ENCODE results near the gene ACAN. TPM values are rescaled to one million over a fixed set of nuclear protein-coding genes. Genes with fewer than 3 reads are reported as not detected.

ACAN gene
- total RNA-seq, 1 donor from 2014 or later = 0.13 TPM

GRCh38 chr15:88890495-88890894, 87.3 kb downstream of the ACAN start:
- DNase-seq (ENCODE audit: low spot score in 2 of 2, unreplicated experiment in 2 of 2) = no peak
- TF ChIP-seq, protein P1, sequence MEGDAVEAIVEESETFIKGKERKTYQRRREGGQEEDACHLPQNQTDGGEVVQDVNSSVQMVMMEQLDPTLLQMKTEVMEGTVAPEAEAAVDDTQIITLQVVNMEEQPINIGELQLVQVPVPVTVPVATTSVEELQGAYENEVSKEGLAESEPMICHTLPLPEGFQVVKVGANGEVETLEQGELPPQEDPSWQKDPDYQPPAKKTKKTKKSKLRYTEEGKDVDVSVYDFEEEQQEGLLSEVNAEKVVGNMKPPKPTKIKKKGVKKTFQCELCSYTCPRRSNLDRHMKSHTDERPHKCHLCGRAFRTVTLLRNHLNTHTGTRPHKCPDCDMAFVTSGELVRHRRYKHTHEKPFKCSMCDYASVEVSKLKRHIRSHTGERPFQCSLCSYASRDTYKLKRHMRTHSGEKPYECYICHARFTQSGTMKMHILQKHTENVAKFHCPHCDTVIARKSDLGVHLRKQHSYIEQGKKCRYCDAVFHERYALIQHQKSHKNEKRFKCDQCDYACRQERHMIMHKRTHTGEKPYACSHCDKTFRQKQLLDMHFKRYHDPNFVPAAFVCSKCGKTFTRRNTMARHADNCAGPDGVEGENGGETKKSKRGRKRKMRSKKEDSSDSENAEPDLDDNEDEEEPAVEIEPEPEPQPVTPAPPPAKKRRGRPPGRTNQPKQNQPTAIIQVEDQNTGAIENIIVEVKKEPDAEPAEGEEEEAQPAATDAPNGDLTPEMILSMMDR (IDR thresholded peaks at IDR 0.05; ENCODE audit: unreplicated experiment) = no peak
- H3K9me3 Mint-ChIP-seq = no peaks in the 10 kb centered on the region
- H3K4me1 Mint-ChIP-seq = peaks cover 6% of the 10 kb centered on the region
- no peak overlapping the region for H3K27ac Mint-ChIP-seq
- peaks cover 21% of the 10 kb centered on the region for H3K27me3 Mint-ChIP-seq (ENCODE audit: low read depth)
- H3K4me3 Mint-ChIP-seq = no peak overlapping the region
- no peaks in the 10 kb centered on the region for H3K36me3 Mint-ChIP-seq

DNA sequence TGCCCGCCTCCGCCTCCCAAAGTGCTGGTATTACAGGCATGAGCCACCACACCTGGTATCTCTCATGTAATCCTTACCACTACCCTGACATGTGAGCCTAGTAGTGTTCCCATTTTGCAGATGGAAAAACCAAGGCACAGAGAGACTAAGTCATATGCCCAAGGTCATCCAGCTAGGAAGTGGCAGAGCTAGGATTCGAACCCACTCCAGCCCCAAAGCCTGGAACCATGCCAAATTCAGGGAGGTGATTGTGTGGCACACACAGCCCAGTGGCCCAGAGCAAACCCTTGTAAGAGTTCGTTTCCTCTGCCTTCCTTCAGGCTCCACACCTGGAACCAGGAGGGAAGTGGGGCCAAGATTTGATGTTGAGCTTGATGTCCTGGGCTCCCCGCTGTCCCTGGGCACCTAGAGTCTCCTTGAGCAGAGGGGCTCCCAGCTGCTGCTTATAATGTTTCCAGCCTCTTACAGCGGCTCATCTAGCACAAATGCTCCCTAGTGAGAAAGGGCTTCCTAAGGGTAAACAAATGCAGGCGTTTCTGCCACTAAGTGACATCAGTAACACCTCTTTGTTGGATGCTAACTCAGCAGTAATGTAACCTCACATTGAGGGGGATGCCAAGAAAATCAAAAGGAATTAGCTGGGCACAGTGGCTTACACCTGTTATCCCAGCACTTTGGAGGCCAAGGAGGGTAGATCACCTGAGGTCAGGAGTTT, 88.5 kb downstream of the ACAN start:
- no peaks in the 10 kb centered on the region for H3K36me3 Mint-ChIP-seq
- peaks cover 23% of the 10 kb centered on the region for H3K27me3 Mint-ChIP-seq (ENCODE audit: low read depth)
- TF ChIP-seq, protein P1 (IDR thresholded peaks at IDR 0.05; ENCODE audit: unreplicated experiment) = no peak
- no peak overlapping the region for H3K27ac Mint-ChIP-seq
- DNase-seq (ENCODE audit: low spot score in 2 of 2, unreplicated experiment in 2 of 2) = no peak
- no peaks in the 10 kb centered on the region for H3K9me3 Mint-ChIP-seq
- H3K4me1 Mint-ChIP-seq = peaks cover 12% of the 10 kb centered on the region
- no peak overlapping the region for H3K4me3 Mint-ChIP-seq

GRCh38 chr15:88894348-88894818, 91.1 kb downstream of the ACAN start:
- H3K36me3 Mint-ChIP-seq = no peaks in the 10 kb centered on the region
- DNase-seq (ENCODE audit: low spot score in 2 of 2, unreplicated experiment in 2 of 2) = peak; percentile 58 to 78
- H3K4me3 Mint-ChIP-seq = peak overlapping the region; percentile 59
- peaks cover 23% of the 10 kb centered on the region for H3K27me3 Mint-ChIP-seq (ENCODE audit: low read depth)
- H3K9me3 Mint-ChIP-seq = no peaks in the 10 kb centered on the region
- H3K4me1 Mint-ChIP-seq = peaks cover 24% of the 10 kb centered on the region
- TF ChIP-seq, protein P1 (IDR thresholded peaks at IDR 0.05; ENCODE audit: unreplicated experiment) = peak; percentile 66
- H3K27ac Mint-ChIP-seq = no peak overlapping the region

DNA sequence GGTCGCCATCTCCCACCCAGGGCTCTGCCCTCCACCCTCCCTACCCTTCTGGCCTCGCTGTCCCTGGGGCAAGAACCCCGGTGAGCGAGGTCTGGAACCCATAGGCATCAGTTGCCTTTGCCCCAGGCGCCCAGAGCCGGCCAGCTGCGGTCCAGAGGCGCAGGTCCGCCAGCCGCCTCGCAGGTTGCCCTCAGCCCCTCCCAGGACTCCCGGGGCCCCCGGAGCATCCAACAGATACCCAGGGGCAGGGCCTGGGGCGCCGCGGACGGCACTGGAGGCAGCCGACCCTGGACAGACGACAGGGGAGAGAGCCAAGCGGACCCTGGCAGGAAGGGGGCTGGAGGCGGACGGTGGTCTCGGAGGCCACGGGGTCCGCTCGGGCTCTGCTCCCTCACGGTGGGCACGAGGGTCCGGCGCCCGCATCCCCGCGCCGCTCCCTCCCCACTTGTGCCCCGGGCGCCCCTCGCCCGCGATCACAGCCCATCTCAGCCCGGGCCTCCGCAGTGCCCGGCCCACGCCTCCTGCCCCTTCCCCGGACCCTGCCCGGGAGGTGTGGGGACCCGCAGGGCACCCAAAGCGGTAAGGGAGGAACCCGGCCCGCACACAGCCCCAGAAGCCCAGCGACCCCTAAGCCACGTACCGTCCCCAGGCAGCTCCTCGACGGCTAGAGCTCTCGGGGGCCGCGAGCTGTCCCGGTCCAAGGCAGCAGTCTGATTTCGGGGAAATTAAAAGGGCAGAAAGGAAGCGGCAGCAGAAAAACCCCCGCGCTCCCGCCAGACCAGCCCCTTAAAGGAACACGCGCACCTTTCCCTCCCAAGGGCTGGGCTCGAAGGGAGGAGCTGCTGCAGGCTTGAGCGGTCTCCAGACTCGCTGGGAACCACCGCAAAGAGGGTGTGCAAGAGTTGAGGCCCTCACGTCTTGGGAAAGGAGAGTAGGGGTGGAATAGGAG, 91.9 kb downstream of the ACAN start, which contains the start of gene HAPLN3:
HAPLN3 (minus strand) TSS at position 726 of the 949 bp plus-strand sequence. CDS start 8,246 bp downstream, outside the sequence.
- H3K27me3 Mint-ChIP-seq (ENCODE audit: low read depth) = peaks cover 23% of the 10 kb centered on the region
- H3K9me3 Mint-ChIP-seq = no peaks in the 10 kb centered on the region
- peaks cover 24% of the 10 kb centered on the region for H3K4me1 Mint-ChIP-seq
- H3K36me3 Mint-ChIP-seq = no peaks in the 10 kb centered on the region
- no peak for DNase-seq (ENCODE audit: low spot score in 2 of 2, unreplicated experiment in 2 of 2)
- TF ChIP-seq, protein P1 (IDR thresholded peaks at IDR 0.05; ENCODE audit: unreplicated experiment) = no peak
- no peak within 1 kb of the TSS for H3K27ac Mint-ChIP-seq
- peak within 1 kb of the TSS; percentile 59 for H3K4me3 Mint-ChIP-seq

GRCh38 chr15:88896333-88897033, 93.2 kb downstream of the ACAN start:
- H3K36me3 Mint-ChIP-seq = no peaks in the 10 kb centered on the region
- H3K4me1 Mint-ChIP-seq = peaks cover 24% of the 10 kb centered on the region
- peaks cover 23% of the 10 kb centered on the region for H3K27me3 Mint-ChIP-seq (ENCODE audit: low read depth)
- no peak for DNase-seq (ENCODE audit: low spot score in 2 of 2, unreplicated experiment in 2 of 2)
- TF ChIP-seq, protein P1 (IDR thresholded peaks at IDR 0.05; ENCODE audit: unreplicated experiment) = no peak
- H3K4me3 Mint-ChIP-seq = no peak overlapping the region
- H3K9me3 Mint-ChIP-seq = no peaks in the 10 kb centered on the region
- no peak overlapping the region for H3K27ac Mint-ChIP-seq
